OCI-M1 (cell line): ENCODE results near the gene BPHL.
A peak's percentile ranks its signal among the peaks of the same experiment; 100 is the strongest.
"Not testable (repeated sequence)": the region's sequence is repeated elsewhere in the genome, so short reads cannot be mapped to it uniquely, and the experiment has no call there.

Experiments used
- DNase-seq: peaks from one replicate; lab custom pipeline; 2025; lab: John Stamatoyannopoulos, UW

Gene BPHL

GRCh38 chr6:3156184-3157130 lies 37.9 kb downstream of the BPHL start:
- peak; percentile 56 for DNase-seq

- peak; percentile 91 for DNase-seq
These were observed 38.8 kb downstream of the BPHL start, which contains the start of gene TUBB2A for GRCh38 chr6:3157131-3157933. Gene TUBB2A, minus strand, starts transcription at chr6:3157544. Its CDS starts 81 bp downstream, at chr6:3157463.

GRCh38 chr6:3159805-3160781 lies 41.6 kb downstream of the BPHL start:
- DNase-seq, result peak; percentile 54

GRCh38 chr6:3162067-3162497 lies 43.6 kb downstream of the BPHL start:
- peak; percentile 76 for DNase-seq

GRCh38 chr6:3162565-3163247 lies 44.2 kb downstream of the BPHL start:
- peak; percentile 90 for DNase-seq

GRCh38 chr6:3163248-3163594 lies 44.7 kb downstream of the BPHL start:
- DNase-seq, result no peak

- DNase-seq, result no peak
These were observed 45.9 kb downstream of the BPHL start for GRCh38 chr6:3164388-3164787.

GRCh38 chr6:3165631-3166534 lies 47.4 kb downstream of the BPHL start:
- peak; percentile 58 for DNase-seq

- not testable (repeated sequence) for DNase-seq
These were observed 48.2 kb downstream of the BPHL start for GRCh38 chr6:3166535-3167225.

GRCh38 chr6:3168046-3168445 lies 49.5 kb downstream of the BPHL start:
- DNase-seq, result not testable (repeated sequence)

GRCh38 chr6:3170676-3171075 lies 52.2 kb downstream of the BPHL start:
- DNase-seq, result not testable (repeated sequence)

GRCh38 chr6:3171313-3172175 lies 53.0 kb downstream of the BPHL start:
- not testable (repeated sequence) for DNase-seq

- DNase-seq, result not testable (repeated sequence)
These were observed 54.3 kb downstream of the BPHL start for GRCh38 chr6:3172789-3173188.

- not testable (repeated sequence) for DNase-seq
These were observed 55.2 kb downstream of the BPHL start for GRCh38 chr6:3173636-3174089.

GRCh38 chr6:3175715-3176402 lies 57.3 kb downstream of the BPHL start:
- no peak for DNase-seq

GRCh38 chr6:3176562-3177355 lies 58.2 kb downstream of the BPHL start:
- DNase-seq, result peak; percentile 70

GRCh38 chr6:3178666-3179065 lies 60.2 kb downstream of the BPHL start:
- not testable (repeated sequence) for DNase-seq
